ENCODE data around the gene ACIN1.
"Not testable (repeated sequence)": the region's sequence is repeated elsewhere in the genome, so short reads cannot be mapped to it uniquely, and the experiment has no call there.

ACIN1 gene

DNA sequence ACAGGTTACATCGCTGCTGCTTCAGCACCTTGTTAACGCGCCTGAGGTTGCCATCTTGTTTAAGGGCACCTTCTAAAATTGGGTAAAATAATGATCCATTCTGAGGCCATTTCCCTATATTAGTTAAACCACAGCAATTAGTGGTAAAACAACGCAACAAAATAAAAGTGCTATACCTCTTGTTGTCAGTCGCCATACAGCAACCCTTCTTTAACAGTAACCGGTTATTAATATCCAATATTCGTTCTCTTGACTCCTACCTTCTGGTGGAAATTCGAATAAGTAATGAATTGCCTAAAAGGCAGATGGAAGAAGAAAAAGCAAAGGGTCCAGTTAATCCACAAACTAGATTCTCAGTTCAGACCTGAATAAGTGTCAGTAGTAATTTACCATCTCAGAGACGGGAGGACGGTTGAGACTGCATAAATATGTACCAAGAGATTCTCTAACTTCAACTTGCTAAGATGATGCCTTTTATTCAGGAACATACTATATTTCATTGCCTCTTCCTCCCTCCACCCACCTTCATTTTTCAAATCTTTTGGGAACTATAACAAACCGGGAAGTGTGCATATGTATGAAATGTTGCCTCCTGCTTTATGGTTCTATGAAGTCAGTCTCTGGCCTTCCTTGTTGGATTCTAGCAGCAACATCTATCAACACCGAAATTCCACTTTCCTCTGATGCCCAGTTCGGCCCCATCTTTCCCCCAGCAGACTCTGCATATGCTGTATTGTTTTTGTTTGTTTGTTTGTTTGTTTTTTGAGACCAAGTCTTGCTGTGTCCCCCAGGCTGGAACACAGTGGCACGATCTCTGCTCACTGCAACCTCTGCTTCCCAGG, 59.4 kb downstream of the ACIN1 start:
- DNase-seq = no peak

DNA sequence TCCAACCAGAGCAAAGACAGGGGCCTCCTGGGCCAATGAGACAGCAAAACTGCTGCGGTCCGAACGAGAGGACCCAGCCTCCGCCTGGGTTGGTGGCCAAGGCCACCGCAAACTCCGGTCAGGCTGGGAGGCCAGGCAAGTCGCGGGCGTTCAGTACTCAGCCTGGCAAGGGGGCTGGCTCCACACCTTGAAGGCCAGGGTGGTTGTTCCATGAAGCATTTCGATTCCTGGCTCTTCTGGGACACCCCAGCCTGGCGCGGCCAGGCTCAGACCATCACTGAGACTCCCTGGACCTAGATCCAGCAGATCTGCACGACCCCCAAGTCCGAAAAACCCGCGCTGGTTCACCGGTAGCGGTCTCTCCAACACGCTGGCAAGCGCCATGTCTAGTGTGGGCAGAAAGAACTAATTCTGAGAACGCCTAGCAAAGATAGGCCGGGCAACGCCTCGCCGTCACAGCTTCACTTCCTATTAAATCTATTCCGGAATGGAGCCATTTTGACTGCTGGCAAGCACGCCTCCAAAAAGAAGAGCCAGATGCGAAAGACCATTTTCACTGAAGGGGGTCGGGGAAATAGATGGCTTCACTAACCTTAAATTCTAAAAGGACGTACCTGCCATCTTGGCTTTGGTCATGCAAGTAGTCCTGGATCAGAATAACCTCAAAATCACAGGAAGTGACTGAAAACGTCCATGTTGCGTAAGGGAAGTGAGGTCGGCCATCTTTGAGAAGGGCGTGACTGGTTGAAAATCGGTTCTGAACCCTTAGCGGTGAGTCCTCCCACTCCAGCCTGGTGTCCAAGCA, 60.2 kb downstream of the ACIN1 start, which contains the start of gene PSMB5:
TSS of gene PSMB5 (minus strand) at position 403 of the 805 bp plus-strand sequence. CDS start at position 384, 19 bp downstream.
- no peak for DNase-seq

DNA sequence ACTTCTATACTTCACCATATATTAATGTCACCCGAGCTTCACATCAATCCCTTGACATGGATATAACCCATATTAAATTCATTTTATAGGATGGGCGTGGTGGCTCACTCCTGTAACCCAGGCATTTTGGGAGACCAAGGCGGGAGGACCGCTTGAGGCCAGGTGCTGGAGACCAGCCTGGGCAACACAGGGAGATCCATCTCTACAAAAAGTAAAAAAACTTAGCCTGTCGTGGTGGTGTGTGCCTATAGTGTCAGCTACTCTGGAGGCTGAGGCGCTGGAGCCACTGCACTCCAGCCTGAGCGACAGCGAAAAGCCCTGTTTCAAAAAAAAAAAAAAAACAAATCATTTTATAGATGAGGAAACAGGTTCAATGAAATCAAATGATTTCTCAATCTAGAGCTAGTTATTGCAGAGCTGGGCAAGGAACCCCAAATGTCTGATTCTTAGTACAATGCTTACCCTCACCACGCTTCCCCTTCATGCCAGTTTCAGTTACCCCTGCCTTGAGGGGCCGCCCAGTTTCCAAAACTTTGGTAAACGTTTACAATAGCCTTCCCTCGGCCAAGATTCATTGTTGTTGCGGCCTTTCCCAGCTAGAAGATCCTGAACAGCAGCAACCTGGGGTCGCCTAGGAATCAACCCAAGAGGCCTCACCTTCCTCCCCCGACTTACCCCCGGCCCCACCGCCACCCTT, 61.0 kb downstream of the ACIN1 start:
- DNase-seq = no peak

DNA sequence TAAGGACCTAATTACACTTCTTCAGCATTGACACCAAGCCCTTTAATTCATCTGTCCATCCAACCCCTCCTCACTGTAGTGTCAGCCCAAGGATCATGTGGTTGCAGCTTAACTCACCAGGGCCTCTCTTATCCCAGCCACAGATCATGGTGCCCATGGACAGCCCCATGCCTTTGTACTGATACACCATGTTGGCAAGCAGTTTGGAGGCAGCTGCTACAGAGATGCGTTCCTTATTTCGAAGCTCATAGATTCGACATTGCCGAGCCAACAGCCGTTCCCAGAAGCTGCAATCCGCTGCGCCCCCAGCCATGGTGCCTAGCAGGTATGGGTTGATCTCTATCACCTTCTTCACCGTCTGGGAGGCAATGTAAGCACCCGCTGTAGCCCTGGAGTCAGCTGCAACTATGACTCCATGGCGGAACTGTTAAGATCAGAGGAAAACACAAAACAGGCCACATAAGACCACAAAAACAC, 61.6 kb downstream of the ACIN1 start:
- DNase-seq = no peak

GRCh38 chr14:23030936-23031335, 64.0 kb downstream of the ACIN1 start:
- DNase-seq = no peak

DNA sequence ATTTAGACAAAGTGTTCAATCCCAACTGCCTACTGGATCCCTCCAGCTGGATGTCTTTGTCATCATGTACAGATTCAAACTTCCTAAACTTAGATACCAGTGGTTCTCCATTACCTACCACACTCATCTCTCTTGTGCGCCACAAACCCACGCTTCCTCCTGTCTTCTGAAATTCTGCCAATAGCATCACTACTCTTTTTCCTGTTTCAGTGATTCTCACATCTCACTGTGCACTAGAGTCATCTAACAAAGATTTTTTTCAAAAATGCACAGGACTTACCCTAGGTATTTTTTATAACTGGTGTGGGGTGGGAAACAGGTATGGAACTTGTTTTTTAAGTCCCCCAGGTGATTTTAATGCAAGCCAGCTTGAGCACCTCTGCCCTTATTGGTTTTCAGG, 66.1 kb downstream of the ACIN1 start:
- DNase-seq = no peak

GRCh38 chr14:23025151-23025814, 69.7 kb downstream of the ACIN1 start:
- no peak for DNase-seq

DNA sequence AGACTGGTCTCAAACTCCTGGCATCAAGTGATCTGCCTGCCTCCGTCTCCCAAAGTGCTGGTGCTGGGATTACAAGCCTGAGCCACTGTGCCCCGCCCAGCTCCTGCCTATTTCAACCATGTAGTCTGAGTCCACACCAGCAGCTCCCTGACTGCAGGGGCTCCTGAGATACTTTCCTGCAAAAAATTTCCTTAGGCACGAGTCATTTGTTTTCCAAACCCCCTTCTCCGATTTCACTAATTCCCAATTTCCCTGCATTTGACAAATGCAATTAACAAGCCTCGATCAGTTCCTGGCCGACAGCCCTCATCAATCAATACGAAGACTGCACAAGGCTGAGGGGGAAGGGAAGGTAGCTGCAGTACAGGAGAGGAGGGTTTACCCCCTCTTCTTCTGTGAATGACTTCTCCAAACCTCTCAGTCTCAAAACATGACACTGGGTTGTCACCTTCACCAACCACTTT, 70.3 kb downstream of the ACIN1 start:
- DNase-seq = no peak

GRCh38 chr14:23023795-23024152, 71.2 kb downstream of the ACIN1 start:
- no peak for DNase-seq

GRCh38 chr14:23023022-23023794, 71.7 kb downstream of the ACIN1 start:
- no peak for DNase-seq

- no peak for DNase-seq
Measured at GRCh38 chr14:23021889-23022442, 73.0 kb downstream of the ACIN1 start.

- no peak for DNase-seq
Measured at GRCh38 chr14:23021434-23021833, 73.5 kb downstream of the ACIN1 start.

DNA sequence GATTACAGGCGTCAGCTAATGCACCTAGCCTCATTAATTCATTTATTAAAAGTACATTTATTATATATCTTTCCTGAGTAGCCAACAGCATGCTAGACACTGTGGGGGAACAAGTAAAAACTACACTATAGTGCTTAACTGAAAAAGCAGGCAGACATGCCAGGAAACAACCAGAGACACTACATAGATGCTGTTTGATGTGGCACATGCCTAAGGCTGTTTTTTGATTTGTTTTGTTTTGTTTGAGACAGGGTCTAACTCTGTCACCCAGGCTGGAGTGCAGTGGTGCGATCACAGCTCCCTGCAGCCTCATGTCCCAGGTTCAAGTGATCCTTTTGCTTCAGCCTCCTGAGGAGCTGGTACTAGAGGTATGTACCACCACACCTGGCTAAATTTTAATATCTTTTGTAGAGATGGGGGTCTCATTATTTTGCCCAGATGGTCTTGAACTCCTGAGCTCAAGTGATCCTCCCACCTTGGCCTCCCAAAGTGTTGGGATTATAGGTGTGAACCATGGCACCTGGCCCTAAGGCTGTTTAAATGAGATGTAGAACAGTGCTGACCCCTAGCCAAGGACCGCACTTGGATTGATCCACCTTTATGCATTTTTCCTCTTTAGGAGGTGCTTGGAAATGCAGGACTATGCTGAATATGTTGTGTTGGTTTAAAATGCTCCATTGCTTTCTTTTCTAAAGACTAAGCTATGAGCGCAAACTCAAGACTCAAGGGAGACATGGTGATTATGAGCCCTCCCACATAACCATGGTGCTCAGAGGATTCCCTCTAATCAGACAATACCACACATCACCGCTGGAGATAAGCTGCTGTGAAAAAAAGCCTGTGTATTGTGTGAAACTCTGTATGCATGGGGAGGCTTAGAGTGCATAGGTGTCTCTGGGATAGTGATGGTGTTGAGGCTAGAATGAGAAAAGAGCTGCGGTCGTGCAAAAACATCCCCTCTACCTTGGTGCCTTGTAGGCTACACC, 74.5 kb downstream of the ACIN1 start:
- DNase-seq = no peak

DNA sequence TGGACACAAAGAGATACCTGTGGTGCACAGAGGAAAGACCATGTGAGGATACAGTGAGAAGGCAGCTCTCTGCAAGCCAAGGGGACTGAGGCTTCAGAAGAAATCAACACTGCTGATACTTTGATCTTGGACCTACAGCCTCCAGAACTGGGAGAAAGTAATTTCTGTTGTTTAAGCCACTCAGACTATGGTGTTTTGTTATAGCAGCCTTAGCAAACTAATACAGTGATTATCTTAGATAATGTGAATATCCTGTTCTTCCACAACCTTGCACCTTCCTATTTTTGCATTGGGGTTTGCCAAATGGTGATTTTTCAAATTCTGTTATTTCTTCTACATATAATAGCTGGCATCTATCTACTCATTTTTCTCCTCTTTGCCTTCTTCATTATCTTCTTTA, 76.8 kb downstream of the ACIN1 start:
- DNase-seq = no peak

DNA sequence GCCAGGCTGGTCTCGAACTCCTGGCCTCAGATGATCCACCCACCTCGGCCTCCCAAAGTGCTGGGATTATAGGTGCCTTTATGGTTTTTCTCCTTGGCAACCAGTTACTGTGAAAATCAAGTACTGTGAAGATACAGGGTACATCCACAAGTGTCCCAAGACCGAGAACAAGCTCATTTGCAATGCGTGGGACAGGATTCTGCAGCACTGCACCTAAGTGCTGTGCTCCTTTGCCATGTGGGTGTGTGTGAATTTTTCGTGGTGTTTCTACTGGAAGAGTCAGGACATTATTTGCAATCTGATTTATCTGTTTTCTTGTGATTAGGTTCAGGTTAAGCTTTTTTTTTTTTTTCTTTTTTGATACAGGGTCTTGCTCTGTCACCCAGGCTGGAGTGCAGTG, 77.8 kb downstream of the ACIN1 start:
- DNase-seq = no peak

DNA sequence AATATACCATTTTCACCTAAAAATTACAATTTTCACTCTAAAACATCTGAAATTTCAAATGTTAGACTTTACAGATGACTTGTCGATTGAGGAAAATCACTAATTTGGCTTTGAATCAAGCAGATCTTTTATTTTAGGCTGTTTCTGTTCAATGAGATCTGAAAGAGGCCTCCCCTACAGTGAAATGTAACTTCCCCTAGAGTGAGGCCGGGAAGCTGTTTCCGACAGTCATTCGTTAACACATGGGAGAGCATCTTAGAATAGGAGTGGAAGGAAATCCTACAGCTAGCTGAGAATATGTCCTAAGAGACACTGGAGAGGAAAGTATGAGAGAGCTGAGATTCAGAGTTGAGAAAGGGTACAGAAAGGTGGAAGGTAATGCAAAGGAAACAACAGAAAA, 79.3 kb downstream of the ACIN1 start:
- DNase-seq = no peak

DNA sequence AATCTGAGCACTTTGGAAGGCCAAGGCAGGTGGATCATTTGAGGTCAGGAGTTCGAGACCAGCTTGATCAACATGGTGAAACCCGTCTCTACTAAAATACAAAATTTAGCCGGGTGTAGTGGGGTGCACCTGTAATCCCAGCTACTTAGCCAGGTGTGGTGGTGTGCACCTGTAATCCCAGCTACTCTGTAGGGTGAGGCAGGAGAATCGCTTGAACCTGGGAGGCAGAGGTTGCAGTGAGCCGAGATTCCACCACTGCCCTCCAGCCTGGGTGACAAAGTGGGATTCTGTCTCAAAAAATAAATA, 81.2 kb downstream of the ACIN1 start:
- DNase-seq = not testable (repeated sequence)

DNA sequence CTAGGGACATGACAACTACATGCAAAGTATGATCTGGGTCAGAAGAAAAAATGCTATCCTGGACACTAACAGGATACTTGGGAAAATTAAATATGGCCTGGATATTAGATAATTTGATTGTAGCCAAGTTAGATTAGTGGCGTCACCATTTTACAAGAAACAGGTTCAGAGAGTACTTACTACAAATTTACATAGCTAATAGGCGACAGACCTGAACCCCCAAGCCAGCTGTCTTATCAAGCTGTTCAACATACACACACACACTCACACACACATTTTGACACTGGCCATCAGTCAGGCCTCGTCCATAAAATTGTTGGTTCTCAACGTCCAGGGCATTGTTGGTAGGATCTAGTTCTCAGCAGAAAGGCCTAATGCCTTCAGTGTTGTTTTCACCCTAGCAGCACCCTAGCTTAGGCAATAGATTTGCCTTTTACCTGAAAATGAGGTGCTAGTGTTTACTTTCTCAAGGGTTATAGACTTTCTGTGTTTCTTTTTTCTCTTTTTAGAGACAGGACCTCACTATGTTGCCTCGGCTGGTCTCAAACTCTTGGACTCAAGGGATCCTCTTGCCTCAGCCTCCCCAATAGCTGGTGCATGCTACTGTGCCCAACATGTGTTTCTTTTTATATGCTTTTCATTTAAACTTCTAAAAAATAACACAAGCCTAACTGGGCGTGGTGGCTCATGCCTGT, 81.7 kb downstream of the ACIN1 start:
- no peak for DNase-seq

DNA sequence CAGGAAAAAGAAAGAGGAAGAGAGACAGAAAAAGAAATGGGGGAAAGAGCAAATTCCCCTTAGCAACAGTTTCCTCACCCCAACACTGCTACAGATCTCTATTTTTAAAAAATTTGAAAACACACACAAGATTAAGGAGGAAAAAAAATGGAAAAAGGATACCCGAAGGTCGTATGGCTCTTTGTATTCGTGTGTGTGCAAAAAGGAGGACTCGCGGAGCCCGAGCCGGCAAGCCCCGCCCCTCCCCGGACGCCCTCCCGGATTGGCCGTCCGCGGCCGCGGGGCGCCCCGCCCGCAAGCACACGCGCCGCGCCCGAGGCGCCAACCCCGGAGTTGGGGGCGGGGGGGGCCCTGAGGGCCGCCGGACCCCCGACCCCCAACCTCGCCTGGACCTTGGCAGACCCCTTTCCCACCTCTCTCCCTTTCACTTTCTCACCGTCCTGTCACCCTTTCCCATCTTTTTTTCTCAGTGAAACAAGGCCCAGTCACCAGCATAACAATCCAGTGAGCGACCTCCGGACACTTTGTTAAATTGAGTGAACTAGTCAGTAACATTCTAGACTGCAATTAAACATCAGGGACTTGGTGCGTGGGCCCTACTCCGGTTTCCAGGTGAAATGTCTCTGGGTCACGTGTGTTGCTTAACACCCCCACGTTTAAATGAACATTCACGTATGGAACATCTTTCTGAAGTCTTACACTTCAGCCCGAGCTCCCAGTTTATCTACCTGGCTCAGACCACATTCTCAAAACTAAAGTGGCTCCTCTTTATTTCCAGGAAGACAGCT, 84.8 kb downstream of the ACIN1 start, which contains the start of gene C14orf93:
TSS of gene C14orf93 (minus strand) at position 205 of the 788 bp plus-strand sequence. CDS start 11,120 bp downstream, outside the sequence.
- DNase-seq = peak; percentile 60

Measured in NCI-H1092 (cell line).